Measurements from ENCODE around the gene EEF1AKMT4.

DNA sequence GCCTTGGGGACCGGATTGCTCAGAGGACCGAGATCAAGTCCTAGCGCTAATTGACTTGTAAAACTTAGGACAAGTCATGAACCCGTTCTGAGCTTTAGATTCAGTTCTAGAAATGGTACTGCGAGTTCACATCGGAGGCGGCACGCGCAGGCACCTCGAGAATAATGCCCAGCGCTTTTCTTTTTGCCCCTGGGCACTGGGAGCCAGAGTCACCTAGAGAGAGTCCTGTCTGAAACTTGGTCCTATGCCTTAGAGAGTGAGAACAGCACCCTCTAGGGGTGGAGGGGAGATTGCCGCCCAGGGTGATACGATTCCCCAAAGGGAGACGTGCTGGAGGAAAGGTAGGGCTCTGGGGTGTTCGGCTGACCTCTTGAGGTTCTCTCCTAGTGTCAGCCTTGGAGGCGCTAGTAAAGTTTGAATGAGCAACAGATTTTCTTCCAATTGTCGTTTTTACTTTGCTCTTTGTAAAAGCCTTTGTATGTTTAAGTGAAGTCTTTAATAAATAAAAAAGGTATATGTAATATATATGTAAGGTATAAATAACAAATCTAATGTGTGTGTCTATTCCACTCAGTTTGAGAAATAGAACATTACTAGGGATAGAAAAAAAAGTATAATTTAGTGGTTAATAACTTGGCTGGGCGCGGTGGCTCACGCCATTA, 826 bp downstream of the EEF1AKMT4 start:
- TF ChIP-seq, protein P1, sequence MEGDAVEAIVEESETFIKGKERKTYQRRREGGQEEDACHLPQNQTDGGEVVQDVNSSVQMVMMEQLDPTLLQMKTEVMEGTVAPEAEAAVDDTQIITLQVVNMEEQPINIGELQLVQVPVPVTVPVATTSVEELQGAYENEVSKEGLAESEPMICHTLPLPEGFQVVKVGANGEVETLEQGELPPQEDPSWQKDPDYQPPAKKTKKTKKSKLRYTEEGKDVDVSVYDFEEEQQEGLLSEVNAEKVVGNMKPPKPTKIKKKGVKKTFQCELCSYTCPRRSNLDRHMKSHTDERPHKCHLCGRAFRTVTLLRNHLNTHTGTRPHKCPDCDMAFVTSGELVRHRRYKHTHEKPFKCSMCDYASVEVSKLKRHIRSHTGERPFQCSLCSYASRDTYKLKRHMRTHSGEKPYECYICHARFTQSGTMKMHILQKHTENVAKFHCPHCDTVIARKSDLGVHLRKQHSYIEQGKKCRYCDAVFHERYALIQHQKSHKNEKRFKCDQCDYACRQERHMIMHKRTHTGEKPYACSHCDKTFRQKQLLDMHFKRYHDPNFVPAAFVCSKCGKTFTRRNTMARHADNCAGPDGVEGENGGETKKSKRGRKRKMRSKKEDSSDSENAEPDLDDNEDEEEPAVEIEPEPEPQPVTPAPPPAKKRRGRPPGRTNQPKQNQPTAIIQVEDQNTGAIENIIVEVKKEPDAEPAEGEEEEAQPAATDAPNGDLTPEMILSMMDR (IDR thresholded peaks at IDR 0.05; ENCODE audit: control extremely low read depth in 1 of 3, insufficient read depth in 1 of 3, low read depth in 1 of 3, low read length in 3 of 3): peak; percentile 90 to 97 (median 91)
- peak; percentile 50; the same call in 1 of the 2 replicates for TF ChIP-seq TBP (IDR thresholded peaks at IDR 0.05; ENCODE audit: low read depth, low read length)
- no peak for TF ChIP-seq KDM1A (IDR thresholded peaks at IDR 0.05; ENCODE audit: borderline replicate concordance, low read length)
- TF ChIP-seq POLR2A (IDR thresholded peaks at IDR 0.05; ENCODE audit: control extremely low read depth in 1 of 2, low read depth in 2 of 2, low read length in 2 of 2): no peak
- TF ChIP-seq YY1 (IDR thresholded peaks at IDR 0.05; ENCODE audit: low read depth, low read length): no peak
- TF ChIP-seq MAFK (IDR thresholded peaks at IDR 0.05; ENCODE audit: low read depth, low read length): no peak
- TF ChIP-seq SIN3A (conservative IDR thresholded peaks at IDR 0.05 in 1 of 2, IDR thresholded peaks at IDR 0.05 in 1 of 2; ENCODE audit: low read depth in 1 of 2, low read length in 2 of 2): peak in 1 of 2 experiments; percentile 84; a peak in 2 of 4 replicates

All from H1 (cell line).